Stimulated activated CD8-positive, alpha-beta memory T cell treated with anti-CD3 and anti-CD28 coated beads, Interleukin-7, amount 100 ng/mL, for 24 hours (primary cell): ENCODE results near the gene NEU1.
"Not testable (repeated sequence)": the region's sequence is repeated elsewhere in the genome, so short reads cannot be mapped to it uniquely, and the experiment has no call there.

Source experiments
- DNase-seq: peaks from one replicate; pipeline ENCODE4 v3.0.0-alpha.2; 2020; ENCODE audit warnings: low read depth

Gene NEU1

GRCh38 chr6:31874084-31874670, 11.6 kb upstream of the NEU1 start:
- no peak for DNase-seq

GRCh38 chr6:31871046-31871659, 8.5 kb upstream of the NEU1 start:
- no peak for DNase-seq

- DNase-seq: no peak
Measured at GRCh38 chr6:31870385-31870921, 7.8 kb upstream of the NEU1 start.

- no peak for DNase-seq
Measured at GRCh38 chr6:31869343-31869742, 6.7 kb upstream of the NEU1 start.

- DNase-seq: not testable (repeated sequence)
Measured at GRCh38 chr6:31868658-31868971, 6.0 kb upstream of the NEU1 start.

- no peak for DNase-seq
Measured at GRCh38 chr6:31865205-31866118, 2.8 kb upstream of the NEU1 start.

GRCh38 chr6:31864818-31865204, 2.2 kb upstream of the NEU1 start:
- no peak for DNase-seq

GRCh38 chr6:31864123-31864562, 1.5 kb upstream of the NEU1 start:
- DNase-seq: not testable (repeated sequence)

GRCh38 chr6:31861919-31862343, 690 bp downstream of the NEU1 start:
- DNase-seq: no peak

GRCh38 chr6:31861150-31861549, 1.5 kb downstream of the NEU1 start:
- DNase-seq: no peak

GRCh38 chr6:31860349-31860748, 2.3 kb downstream of the NEU1 start:
- DNase-seq: no peak

GRCh38 chr6:31859923-31860322, 2.7 kb downstream of the NEU1 start:
- no peak for DNase-seq

GRCh38 chr6:31858707-31859106, 3.9 kb downstream of the NEU1 start:
- DNase-seq: no peak

- not testable (repeated sequence) for DNase-seq
Measured at GRCh38 chr6:31857774-31858173, 4.8 kb downstream of the NEU1 start.

- DNase-seq: not testable (repeated sequence)
Measured at GRCh38 chr6:31851980-31852718, 10.5 kb downstream of the NEU1 start.

GRCh38 chr6:31851485-31851832, 11.2 kb downstream of the NEU1 start:
- DNase-seq: no peak

- no peak for DNase-seq
Measured at GRCh38 chr6:31850765-31851484, 11.7 kb downstream of the NEU1 start.

GRCh38 chr6:31847276-31847978, 15.2 kb downstream of the NEU1 start:
- no peak for DNase-seq

GRCh38 chr6:31844507-31844906, 18.1 kb downstream of the NEU1 start:
- DNase-seq: no peak

- DNase-seq: no peak
Measured at GRCh38 chr6:31842053-31842452, 20.6 kb downstream of the NEU1 start.

GRCh38 chr6:31839779-31840126, 22.9 kb downstream of the NEU1 start:
- not testable (repeated sequence) for DNase-seq
